ENCODE data around the gene JARID2. TPM values are rescaled to one million over a fixed set of nuclear protein-coding genes. Genes with fewer than 3 reads are reported as not detected.

The JARID2 gene
- 10 to 100 TPM; 33.0 to 33.2 TPM for total RNA-seq

- Mint-ChIP-seq H3K27me3 (ENCODE audit: low read depth) (no peaks in the 10 kb centered on the region), H3K9me3 (ENCODE audit: insufficient read depth) (no peaks in the 10 kb centered on the region), H3K4me3 (peak within 1 kb of the TSS; percentile 94), H3K27ac (peak within 1 kb of the TSS; percentile 93), H3K36me3 (ENCODE audit: low read depth) (peaks cover 14% of the 10 kb centered on the region), H3K4me1 (ENCODE audit: low read depth) (peaks cover 28% of the 10 kb centered on the region)
- ChIA-PET CTCF (interaction anchor here (0.8 to 1.2 kb wide), 4 partner anchors 42 to 144 kb away, joined by 3 to 6 read pairs (median 4); no protein-coding TSS in a partner anchor), POLR2A (interaction anchor here (0.5 to 1.0 kb wide), 2 partner anchors 19 to 169 kb away, joined by 3 read pairs; no protein-coding TSS in a partner anchor)
- ATAC-seq = peak; percentile 56
- DNase-seq = peak; percentile 98
These were observed at the start of gene JARID2 for GRCh38 chr6:15245361-15246216. JARID2 (plus strand) TSS chr6:15246069; CDS start chr6:15246540, 471 bp downstream.

DNA sequence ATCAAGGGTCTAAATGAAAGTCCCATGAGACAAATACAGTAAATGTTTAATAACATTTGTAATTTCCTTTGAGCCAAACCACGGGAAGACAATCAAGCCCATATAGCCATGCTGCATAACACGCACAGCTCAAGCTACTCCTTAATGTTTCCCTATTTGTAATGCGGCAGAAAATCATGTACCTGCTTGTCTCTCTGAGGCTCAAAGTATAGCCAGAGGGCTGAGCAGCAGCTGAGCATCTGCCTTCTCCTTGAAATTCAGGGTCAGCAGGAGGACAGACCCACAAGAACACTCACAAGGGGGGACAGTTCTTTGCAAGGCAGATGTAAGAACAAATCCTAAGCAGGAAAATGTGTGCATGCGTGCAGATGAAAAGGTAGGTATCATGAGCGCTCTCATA lies 45.8 kb upstream of the JARID2 start:
- H3K4me3 Mint-ChIP-seq = no peak overlapping the region
- H3K4me1 Mint-ChIP-seq (ENCODE audit: low read depth) = no peaks in the 10 kb centered on the region
- no peaks in the 10 kb centered on the region for H3K27me3 Mint-ChIP-seq (ENCODE audit: low read depth)
- no peaks in the 10 kb centered on the region for H3K9me3 Mint-ChIP-seq (ENCODE audit: insufficient read depth)
- DNase-seq (no peak), ATAC-seq (no peak)
- POLR2A ChIA-PET = no interaction called here
- CTCF ChIA-PET = no interaction called here
- H3K27ac Mint-ChIP-seq = no peak overlapping the region
- no peaks in the 10 kb centered on the region for H3K36me3 Mint-ChIP-seq (ENCODE audit: low read depth)

DNA sequence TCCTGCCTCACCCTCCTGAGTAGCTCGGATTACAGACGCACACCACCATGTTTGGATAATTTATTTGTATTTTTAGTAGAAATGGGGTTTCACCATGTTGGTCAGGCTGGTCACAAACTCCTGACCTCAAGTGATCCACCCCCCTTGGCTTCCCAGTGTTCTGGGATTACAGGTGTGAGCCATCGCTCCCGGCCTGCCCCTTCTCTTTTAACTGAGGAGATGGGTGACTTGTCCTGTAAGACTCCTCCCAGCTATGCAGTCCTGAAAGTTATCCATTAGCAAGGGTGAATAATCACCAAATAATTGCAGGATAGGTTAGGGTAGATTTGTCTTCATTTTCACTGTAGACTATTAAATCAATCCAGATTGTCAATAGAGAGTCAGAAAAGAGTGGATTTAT lies 40.5 kb upstream of the JARID2 start:
- Mint-ChIP-seq H3K36me3 (ENCODE audit: low read depth) (no peaks in the 10 kb centered on the region), H3K27ac (no peak overlapping the region), H3K4me3 (no peak overlapping the region), H3K27me3 (ENCODE audit: low read depth) (no peaks in the 10 kb centered on the region), H3K9me3 (ENCODE audit: insufficient read depth) (no peaks in the 10 kb centered on the region), H3K4me1 (ENCODE audit: low read depth) (peaks cover 3% of the 10 kb centered on the region)
- ATAC-seq (no peak), DNase-seq (no peak)
- ChIA-PET CTCF (interaction anchor here (1.4 kb wide), 1 partner anchor 7 kb away, joined by 3 read pairs; no protein-coding TSS in a partner anchor), POLR2A (no interaction called here)

DNA sequence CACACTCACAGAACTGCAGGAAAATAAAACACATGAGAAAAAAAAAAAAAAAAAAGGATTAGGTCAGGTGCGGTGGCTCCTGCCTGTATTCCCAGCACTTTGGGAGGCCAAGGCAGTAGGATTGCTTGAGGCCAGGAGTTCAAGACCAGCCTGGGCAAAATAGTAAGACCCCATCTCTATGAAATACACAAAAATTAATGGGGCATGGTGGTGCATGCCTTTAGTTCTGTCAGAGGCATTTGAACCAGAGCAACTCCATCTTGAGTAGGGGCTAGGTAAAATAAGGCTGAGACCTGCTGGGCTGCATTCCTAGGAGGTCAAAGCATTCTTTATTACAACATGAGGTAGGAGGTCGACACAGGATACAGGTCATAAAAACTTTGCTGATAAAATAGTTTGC lies 39.0 kb upstream of the JARID2 start:
- Mint-ChIP-seq H3K4me1 (ENCODE audit: low read depth) (peaks cover 3% of the 10 kb centered on the region), H3K36me3 (ENCODE audit: low read depth) (no peaks in the 10 kb centered on the region), H3K9me3 (ENCODE audit: insufficient read depth) (no peaks in the 10 kb centered on the region), H3K27ac (no peak overlapping the region), H3K27me3 (ENCODE audit: low read depth) (no peaks in the 10 kb centered on the region), H3K4me3 (no peak overlapping the region)
- no peak for DNase-seq
- CTCF ChIA-PET = no interaction called here
- no peak for ATAC-seq
- POLR2A ChIA-PET = no interaction called here

- CTCF ChIA-PET = no interaction called here
- H3K27ac Mint-ChIP-seq = no peak overlapping the region
- ATAC-seq (no peak), DNase-seq (no peak)
- H3K27me3 Mint-ChIP-seq (ENCODE audit: low read depth) = no peaks in the 10 kb centered on the region
- POLR2A ChIA-PET = interaction anchor here (0.6 kb wide), 1 partner anchor 202 kb away, joined by 3 read pairs; no protein-coding TSS in a partner anchor
- no peak overlapping the region for H3K4me3 Mint-ChIP-seq
- H3K36me3 Mint-ChIP-seq (ENCODE audit: low read depth) = no peaks in the 10 kb centered on the region
- peaks cover 3% of the 10 kb centered on the region for H3K4me1 Mint-ChIP-seq (ENCODE audit: low read depth)
- H3K9me3 Mint-ChIP-seq (ENCODE audit: insufficient read depth) = no peaks in the 10 kb centered on the region
These were observed 37.9 kb upstream of the JARID2 start for GRCh38 chr6:15207923-15208322.

- H3K4me1 Mint-ChIP-seq (ENCODE audit: low read depth) = no peaks in the 10 kb centered on the region
- ATAC-seq (no peak), DNase-seq (no peak)
- H3K4me3 Mint-ChIP-seq = no peak overlapping the region
- CTCF ChIA-PET = no interaction called here
- H3K36me3 Mint-ChIP-seq (ENCODE audit: low read depth) = no peaks in the 10 kb centered on the region
- no peaks in the 10 kb centered on the region for H3K9me3 Mint-ChIP-seq (ENCODE audit: insufficient read depth)
- POLR2A ChIA-PET = no interaction called here
- no peaks in the 10 kb centered on the region for H3K27me3 Mint-ChIP-seq (ENCODE audit: low read depth)
- no peak overlapping the region for H3K27ac Mint-ChIP-seq
These were observed 31.9 kb upstream of the JARID2 start for GRCh38 chr6:15213838-15214400.

- no peaks in the 10 kb centered on the region for H3K4me1 Mint-ChIP-seq (ENCODE audit: low read depth)
- DNase-seq = no peak
- no peaks in the 10 kb centered on the region for H3K27me3 Mint-ChIP-seq (ENCODE audit: low read depth)
- no peaks in the 10 kb centered on the region for H3K36me3 Mint-ChIP-seq (ENCODE audit: low read depth)
- no peak overlapping the region for H3K27ac Mint-ChIP-seq
- no peak overlapping the region for H3K4me3 Mint-ChIP-seq
- CTCF ChIA-PET = no interaction called here
- no peak for ATAC-seq
- no peaks in the 10 kb centered on the region for H3K9me3 Mint-ChIP-seq (ENCODE audit: insufficient read depth)
- POLR2A ChIA-PET = no interaction called here
These were observed 27.5 kb upstream of the JARID2 start for GRCh38 chr6:15218401-15218800.

DNA sequence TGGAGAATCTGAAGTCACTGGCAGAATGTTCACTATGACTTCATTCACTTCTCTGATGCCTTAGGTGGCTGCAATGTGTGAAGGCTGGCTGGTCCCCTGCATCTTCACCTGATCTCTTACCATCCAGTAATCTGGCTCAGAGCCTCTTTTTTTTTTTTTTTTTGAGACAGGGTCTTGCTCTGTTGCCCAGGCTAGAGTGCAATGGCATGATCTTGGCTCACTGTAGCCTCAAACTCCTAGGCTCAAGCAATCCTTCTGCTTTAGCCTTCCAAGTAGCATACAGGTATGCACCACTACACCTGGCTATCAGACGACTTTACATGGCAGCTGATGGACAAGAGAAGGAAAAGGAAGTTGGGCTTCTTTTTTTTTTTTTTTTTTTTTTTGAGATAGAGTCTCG lies 25.8 kb upstream of the JARID2 start:
- H3K27me3 Mint-ChIP-seq (ENCODE audit: low read depth) = no peaks in the 10 kb centered on the region
- ChIA-PET POLR2A (no interaction called here), CTCF (no interaction called here)
- H3K9me3 Mint-ChIP-seq (ENCODE audit: insufficient read depth) = no peaks in the 10 kb centered on the region
- H3K36me3 Mint-ChIP-seq (ENCODE audit: low read depth) = no peaks in the 10 kb centered on the region
- no peak overlapping the region for H3K27ac Mint-ChIP-seq
- H3K4me1 Mint-ChIP-seq (ENCODE audit: low read depth) = no peaks in the 10 kb centered on the region
- ATAC-seq (no peak), DNase-seq (no peak)
- H3K4me3 Mint-ChIP-seq = no peak overlapping the region

GRCh38 chr6:15227827-15228318 lies 18.0 kb upstream of the JARID2 start:
- no peak for DNase-seq
- CTCF ChIA-PET = no interaction called here
- Mint-ChIP-seq H3K27me3 (ENCODE audit: low read depth) (no peaks in the 10 kb centered on the region), H3K4me1 (ENCODE audit: low read depth) (no peaks in the 10 kb centered on the region), H3K27ac (no peak overlapping the region), H3K9me3 (ENCODE audit: insufficient read depth) (no peaks in the 10 kb centered on the region), H3K36me3 (ENCODE audit: low read depth) (no peaks in the 10 kb centered on the region), H3K4me3 (no peak overlapping the region)
- POLR2A ChIA-PET = interaction anchor here (0.6 kb wide), 2 partner anchors 15 to 221 kb away, joined by 3 read pairs; no protein-coding TSS in a partner anchor
- ATAC-seq = no peak

GRCh38 chr6:15230827-15231226 lies 15.0 kb upstream of the JARID2 start:
- Mint-ChIP-seq H3K27me3 (ENCODE audit: low read depth) (no peaks in the 10 kb centered on the region), H3K4me3 (no peak overlapping the region), H3K36me3 (ENCODE audit: low read depth) (no peaks in the 10 kb centered on the region), H3K4me1 (ENCODE audit: low read depth) (no peaks in the 10 kb centered on the region), H3K27ac (no peak overlapping the region), H3K9me3 (ENCODE audit: insufficient read depth) (no peaks in the 10 kb centered on the region)
- ChIA-PET CTCF (no interaction called here), POLR2A (no interaction called here)
- DNase-seq (no peak), ATAC-seq (no peak)

GRCh38 chr6:15232836-15233510 lies 12.9 kb upstream of the JARID2 start:
- no peaks in the 10 kb centered on the region for H3K9me3 Mint-ChIP-seq (ENCODE audit: insufficient read depth)
- DNase-seq = no peak
- H3K27ac Mint-ChIP-seq = no peak overlapping the region
- no peak for ATAC-seq
- no peaks in the 10 kb centered on the region for H3K27me3 Mint-ChIP-seq (ENCODE audit: low read depth)
- ChIA-PET CTCF (interaction anchor here (0.8 kb wide), 1 partner anchor 29 kb away, joined by 4 read pairs; no protein-coding TSS in a partner anchor), POLR2A (no interaction called here)
- no peak overlapping the region for H3K4me3 Mint-ChIP-seq
- no peaks in the 10 kb centered on the region for H3K36me3 Mint-ChIP-seq (ENCODE audit: low read depth)
- H3K4me1 Mint-ChIP-seq (ENCODE audit: low read depth) = no peaks in the 10 kb centered on the region
